Fibroblast of skin of left quadriceps (primary cell): ENCODE data around the gene TMEM131L.
"Not testable (repeated sequence)": the region's sequence is repeated elsewhere in the genome, so short reads cannot be mapped to it uniquely, and the experiment has no call there.

Experiments used
- DNase-seq, 2 experiments: peaks; one replicate each; pipeline ENCODE4 v3.0.0-alpha.2; 2013; ENCODE audit warnings: low read depth in 2 of 2

The TMEM131L gene

GRCh38 chr4:153447175-153447905 lies 18.8 kb upstream of the TMEM131L start:
- DNase-seq: no peak

- DNase-seq: no peak
These were observed 18.0 kb upstream of the TMEM131L start for GRCh38 chr4:153448003-153448731.

GRCh38 chr4:153449338-153449737 lies 16.8 kb upstream of the TMEM131L start:
- no peak for DNase-seq

GRCh38 chr4:153450544-153450917 lies 15.6 kb upstream of the TMEM131L start:
- DNase-seq: no peak

GRCh38 chr4:153451145-153451544 lies 15.0 kb upstream of the TMEM131L start:
- DNase-seq: not testable (repeated sequence)

- no peak for DNase-seq
These were observed 14.1 kb upstream of the TMEM131L start for GRCh38 chr4:153451911-153452657.

GRCh38 chr4:153452658-153453378 lies 13.3 kb upstream of the TMEM131L start:
- no peak for DNase-seq

- no peak for DNase-seq
These were observed 12.8 kb upstream of the TMEM131L start for GRCh38 chr4:153453402-153453801.

- no peak for DNase-seq
These were observed 7.2 kb upstream of the TMEM131L start for GRCh38 chr4:153458969-153459368.

GRCh38 chr4:153461549-153461948 lies 4.6 kb upstream of the TMEM131L start:
- DNase-seq: not testable (repeated sequence)

- no peak for DNase-seq
These were observed 2.1 kb upstream of the TMEM131L start for GRCh38 chr4:153464068-153464467.

- DNase-seq: no peak
These were observed 1.0 kb upstream of the TMEM131L start for GRCh38 chr4:153465140-153465539.

- no peak for DNase-seq
These were observed 512 bp upstream of the TMEM131L start for GRCh38 chr4:153465615-153466080.

GRCh38 chr4:153466949-153467896 lies 1.1 kb downstream of the TMEM131L start:
- no peak for DNase-seq

- DNase-seq: no peak
These were observed 1.7 kb downstream of the TMEM131L start for GRCh38 chr4:153467897-153468262.

GRCh38 chr4:153468587-153468986 lies 2.4 kb downstream of the TMEM131L start:
- no peak for DNase-seq

- DNase-seq: no peak
These were observed 2.9 kb downstream of the TMEM131L start for GRCh38 chr4:153469031-153469430.

GRCh38 chr4:153471071-153471697 lies 5.0 kb downstream of the TMEM131L start:
- DNase-seq: not testable (repeated sequence)

GRCh38 chr4:153471698-153472093 lies 5.5 kb downstream of the TMEM131L start:
- no peak for DNase-seq
